Body of pancreas (tissue), 4 donors: Measurements from ENCODE around the gene MIS18A. TPM values are rescaled to one million over a fixed set of nuclear protein-coding genes. Genes with fewer than 3 reads are reported as not detected.
"Not testable (repeated sequence)": the region's sequence is repeated elsewhere in the genome, so short reads cannot be mapped to it uniquely, and the experiment has no call there.

ENCODE experiments used
- ATAC-seq: fragments of 150-250 bp; one replicate; pipeline ENCODE4 v1.9.1; 2016
- DNase-seq, 4 donors: peaks; one replicate each; pipeline ENCODE4 v3.0.0-alpha.2; 2019
- H3K27ac ChIP-seq, 4 donors: fragments of 200-600 bp; sonication (generic); 1 replicate in 3 of 4; 2 replicates in 1 of 4; pipeline versions ENCODE4 v1.5.1 to v1.6.1; 2016 to 2019; ENCODE audit warnings: mild to moderate bottlenecking in 1 of 4, mixed read lengths in 1 of 4, moderate library complexity in 1 of 4
- H3K27me3 ChIP-seq, 2 donors: fragments of 200-600 bp; sonication (generic); one replicate each; pipeline ENCODE4 v1.6.0; 2016; ENCODE audit warnings: mild to moderate bottlenecking in 1 of 2
- H3K36me3 ChIP-seq, 2 donors: fragments of 200-600 bp; sonication (generic); replicated peaks in 1 of 2; 2 replicates each; pipeline ENCODE4 v1.5.1; 2016; ENCODE audit warnings: low read depth in 2 of 2; ENCODE audit not compliant: insufficient read depth in 1 of 2
- H3K4me1 ChIP-seq: fragments of 200-600 bp; sonication (generic); one replicate; pipeline ENCODE4 v1.6.0; 2016
- H3K4me3 ChIP-seq, 2 donors: fragments of 200-600 bp; sonication (generic); 1 replicate in 1 of 2; 2 replicates in 1 of 2; pipeline ENCODE4 v1.5.1; 2016 to 2019
- H3K9me3 ChIP-seq, 3 donors: fragments of 200-600 bp; sonication (generic); 1 replicate in 2 of 3; 2 replicates in 1 of 3; pipeline ENCODE4 v1.5.1; 2016
- POLR2A ChIP-seq, 3 donors: fragments of 450-650 bp; IDR thresholded peaks; one replicate each; pipeline ENCODE4 v1.6.1; 2016; ENCODE audit warnings: antibody characterized with exemption in 3 of 3, mild to moderate bottlenecking in 2 of 3
- WGBS, 2 donors: methylation state at CpG; one replicate each; pipeline ENCODE4 v1.1.5; 2017; 5-methylcytosine and 5-hydroxymethylcytosine counted together
- intact Hi-C: fragments of 100-400 bp; cut with DNase I; formaldehyde crosslinking; loops from one replicate; pipeline ENCODE4 v1.15.1; 2023
- total RNA-seq, 2 donors: library from RNA; depleted of rRNA; stranded (reverse); fragments of >200 nt; gene quantifications; one replicate each; pipeline ENCODE4 v1.1.0, GENCODE V29; 2016
- TF ChIP-seq, protein P1 (sequence below), 7 experiments: fragments of 450-650 bp in 4 of 7; fragments of 200-600 bp in 3 of 7; sonication (generic) in 3 of 7; IDR thresholded peaks; one replicate each; pipeline ENCODE4 v1.5.1; 2016 to 2019; ENCODE audit warnings: antibody characterized with exemption in 7 of 7

Gene MIS18A
- total RNA-seq, 2 donors from 2014 or later, result 4.3 to 5.2 TPM

DNA sequence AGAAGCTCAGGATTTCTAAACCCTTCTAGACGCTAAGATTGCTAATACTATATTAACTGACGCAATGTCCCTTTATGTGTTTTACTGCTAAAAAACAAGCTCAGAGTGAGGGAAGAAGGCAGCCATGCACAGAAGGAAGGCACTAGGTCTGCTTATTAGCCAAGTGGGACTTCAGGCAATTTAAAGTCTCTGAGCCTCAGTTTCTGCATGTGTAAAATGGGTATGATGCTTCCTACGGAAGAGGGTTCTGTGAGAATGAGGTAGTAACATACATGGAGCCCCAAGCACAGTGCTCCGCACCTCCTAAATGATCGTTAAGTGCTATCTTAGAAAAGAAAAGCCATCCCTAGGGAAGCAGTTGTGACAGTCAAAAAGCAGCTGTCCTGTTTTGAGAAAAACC lies 16.9 kb downstream of the MIS18A start:
- Histone ChIP-seq H3K27ac (no peak overlapping the region), H3K9me3 (no peaks in the 10 kb centered on the region), H3K36me3 (no peaks in the 10 kb centered on the region), H3K4me1 (peaks cover 16% of the 10 kb centered on the region), H3K27me3 (no peaks in the 10 kb centered on the region), H3K4me3 (no peak overlapping the region)
- WGBS, 2 donors, result 86 to 96% methylated on average over 5 of the region's 5 CpGs
- no peak for TF ChIP-seq POLR2A (IDR thresholded peaks at IDR 0.05)
- TF ChIP-seq, protein P1, sequence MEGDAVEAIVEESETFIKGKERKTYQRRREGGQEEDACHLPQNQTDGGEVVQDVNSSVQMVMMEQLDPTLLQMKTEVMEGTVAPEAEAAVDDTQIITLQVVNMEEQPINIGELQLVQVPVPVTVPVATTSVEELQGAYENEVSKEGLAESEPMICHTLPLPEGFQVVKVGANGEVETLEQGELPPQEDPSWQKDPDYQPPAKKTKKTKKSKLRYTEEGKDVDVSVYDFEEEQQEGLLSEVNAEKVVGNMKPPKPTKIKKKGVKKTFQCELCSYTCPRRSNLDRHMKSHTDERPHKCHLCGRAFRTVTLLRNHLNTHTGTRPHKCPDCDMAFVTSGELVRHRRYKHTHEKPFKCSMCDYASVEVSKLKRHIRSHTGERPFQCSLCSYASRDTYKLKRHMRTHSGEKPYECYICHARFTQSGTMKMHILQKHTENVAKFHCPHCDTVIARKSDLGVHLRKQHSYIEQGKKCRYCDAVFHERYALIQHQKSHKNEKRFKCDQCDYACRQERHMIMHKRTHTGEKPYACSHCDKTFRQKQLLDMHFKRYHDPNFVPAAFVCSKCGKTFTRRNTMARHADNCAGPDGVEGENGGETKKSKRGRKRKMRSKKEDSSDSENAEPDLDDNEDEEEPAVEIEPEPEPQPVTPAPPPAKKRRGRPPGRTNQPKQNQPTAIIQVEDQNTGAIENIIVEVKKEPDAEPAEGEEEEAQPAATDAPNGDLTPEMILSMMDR (IDR thresholded peaks at IDR 0.05), result no peak
- intact Hi-C loops, result no loop called here
- DNase-seq, result no peak
- ATAC-seq, result no peak

DNA sequence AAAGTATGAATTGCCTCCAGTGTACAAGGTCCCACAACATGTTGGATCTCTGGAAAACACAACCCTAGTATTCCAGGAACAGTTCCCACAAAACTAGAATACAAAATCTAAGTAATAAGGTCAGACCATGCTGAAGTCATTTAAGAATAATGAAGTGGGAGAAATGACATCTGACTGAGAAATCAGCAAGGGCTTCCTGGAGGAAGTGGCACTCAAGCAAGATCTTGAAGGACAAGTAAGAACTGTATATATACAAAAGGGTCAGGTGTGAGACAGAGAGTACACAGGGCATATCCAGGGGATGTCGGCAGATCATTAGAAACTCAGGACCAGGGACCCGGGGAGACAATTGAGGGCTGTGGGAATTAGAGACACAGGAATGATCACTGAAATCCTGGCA lies 18.7 kb downstream of the MIS18A start:
- Histone ChIP-seq H3K4me1 (peaks cover 25% of the 10 kb centered on the region), H3K9me3 (no peaks in the 10 kb centered on the region), H3K36me3 (no peaks in the 10 kb centered on the region), H3K27me3 (no peaks in the 10 kb centered on the region), H3K4me3 (no peak overlapping the region), H3K27ac (no peak overlapping the region)
- DNase-seq, result no peak
- intact Hi-C loops, result no loop called here
- WGBS, 2 donors, result 73 to 77% methylated on average over 2 of the region's 2 CpGs
- TF ChIP-seq, protein P1 (IDR thresholded peaks at IDR 0.05), result no peak
- TF ChIP-seq POLR2A (IDR thresholded peaks at IDR 0.05), result no peak
- ATAC-seq, result no peak

DNA sequence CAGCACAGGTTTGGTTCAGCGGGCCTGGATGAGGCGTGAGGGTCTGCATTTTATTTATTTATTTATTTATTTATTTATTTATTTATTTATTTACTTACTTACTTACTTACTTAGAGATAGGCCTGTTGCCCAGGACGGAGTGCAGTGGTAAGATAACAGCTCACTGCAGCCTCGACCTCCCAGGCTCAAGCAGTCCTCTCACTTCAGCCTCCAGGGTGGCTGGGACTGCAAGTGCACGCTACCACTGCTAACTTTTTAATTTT lies 20.1 kb downstream of the MIS18A start:
- H3K4me1 ChIP-seq, result peaks cover 25% of the 10 kb centered on the region
- H3K4me3 ChIP-seq, ATAC-seq, H3K27ac ChIP-seq, DNase-seq, H3K36me3 ChIP-seq, H3K9me3 ChIP-seq, H3K27me3 ChIP-seq: not testable (repeated sequence)
- intact Hi-C loops, result loop anchor here (2.0 to 5.0 kb wide), 2 partner anchors 396 to 472 kb away; no protein-coding TSS in a partner anchor
- WGBS, 2 donors, result 42 to 57% methylated on average over 5 of the region's 5 CpGs

DNA sequence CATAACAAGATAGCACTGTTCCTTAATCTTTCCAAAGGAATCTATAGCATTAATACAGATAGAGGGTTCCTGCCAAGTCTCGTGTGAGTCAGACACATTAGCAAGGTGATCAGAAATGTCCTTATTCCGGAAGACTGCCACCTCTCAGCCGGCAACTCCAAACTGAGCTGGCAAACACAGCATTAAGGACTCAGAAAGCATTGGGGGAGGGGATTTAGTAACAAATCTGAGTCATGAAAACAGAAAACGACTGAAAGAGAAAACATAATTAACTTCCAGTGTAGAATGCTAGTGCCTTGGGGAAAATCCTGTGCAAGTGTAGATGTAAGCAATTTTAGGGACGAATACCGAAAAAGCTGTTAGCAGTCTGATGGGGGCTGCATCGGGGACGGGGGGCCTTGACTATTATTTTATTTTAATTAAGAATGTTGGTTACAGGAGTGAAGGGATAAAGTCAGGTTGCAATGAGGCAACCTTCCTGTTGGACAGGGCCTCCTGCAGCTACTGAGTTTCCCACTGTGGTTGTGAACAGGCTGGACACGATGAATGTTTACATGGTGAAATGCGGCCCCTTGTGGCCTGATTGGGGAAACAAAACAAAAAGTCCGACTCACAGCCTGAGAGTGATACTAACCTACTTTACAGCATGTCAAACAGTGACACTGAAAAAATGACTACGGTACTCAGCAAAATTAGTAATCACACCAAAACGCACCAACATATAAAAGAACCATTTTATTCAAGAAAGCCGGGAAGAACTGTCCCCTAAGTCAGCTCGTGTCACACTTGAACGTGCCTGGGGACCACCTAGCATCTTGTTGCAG lies 20.7 kb downstream of the MIS18A start:
- WGBS, 2 donors, result 29 to 34% methylated on average over 16 of the region's 16 CpGs

DNA sequence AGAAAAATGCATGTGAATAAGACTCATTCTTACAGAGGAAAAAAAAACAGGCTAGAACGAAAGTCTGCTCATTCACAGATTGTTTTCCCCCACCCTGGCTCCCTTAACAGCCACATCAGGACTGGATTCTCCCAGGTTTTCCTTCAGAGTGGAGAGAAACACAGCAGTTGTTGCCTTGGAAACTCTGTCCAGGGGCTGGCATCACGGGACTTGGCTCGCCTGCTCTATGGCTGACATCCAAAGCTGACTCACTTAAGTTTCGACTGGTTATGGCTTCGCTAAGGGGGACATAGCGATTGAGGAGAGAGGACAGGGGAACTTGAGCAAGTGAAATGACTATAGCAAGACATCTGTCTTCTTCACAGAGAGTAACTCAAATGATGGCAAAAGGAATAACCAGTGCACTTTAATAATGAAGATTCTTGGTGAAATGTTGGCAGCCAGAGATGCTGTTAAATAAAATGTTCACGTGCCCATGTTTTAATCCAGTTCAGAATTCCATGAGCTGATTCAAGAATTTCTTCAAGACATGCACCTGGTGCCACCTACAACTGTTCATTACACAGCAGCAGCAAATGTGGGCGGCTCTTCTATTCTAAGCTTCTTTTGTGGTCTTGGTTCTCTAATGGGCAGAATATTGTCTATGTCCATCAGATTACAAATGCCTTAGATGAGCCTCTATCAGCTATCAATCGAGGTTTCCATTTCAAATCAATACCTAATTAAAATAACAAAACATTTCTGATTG lies 21.8 kb downstream of the MIS18A start:
- Histone ChIP-seq H3K4me1 (peaks cover 25% of the 10 kb centered on the region), H3K4me3 (no peak overlapping the region), H3K27me3 (no peaks in the 10 kb centered on the region), H3K9me3 (no peaks in the 10 kb centered on the region), H3K27ac (peak overlapping the region in 3 of 4 donors; percentile 32 to 59 (median 33)), H3K36me3 (no peaks in the 10 kb centered on the region)
- WGBS, 2 donors, result 24 to 28% methylated on average over 9 of the region's 9 CpGs
- ATAC-seq (peak; percentile 92), DNase-seq (peak; percentile 84 to 91 (median 90))
- TF ChIP-seq POLR2A (IDR thresholded peaks at IDR 0.05), result no peak
- TF ChIP-seq, protein P1 (IDR thresholded peaks at IDR 0.05), result no peak
- intact Hi-C loops, result loop anchor here (5.0 kb wide), 1 partner anchor 395 kb away; no protein-coding TSS in a partner anchor

More for the DNA sequence above, 20.7 kb downstream of the MIS18A start:
- Histone ChIP-seq H3K4me3 (no peak overlapping the region), H3K4me1 (peaks cover 25% of the 10 kb centered on the region), H3K27me3 (no peaks in the 10 kb centered on the region), H3K9me3 (no peaks in the 10 kb centered on the region), H3K27ac (peak overlapping the region in 1 of 4 donors; percentile 45), H3K36me3 (no peaks in the 10 kb centered on the region)
- TF ChIP-seq, protein P1 (IDR thresholded peaks at IDR 0.05), result peak; percentile 36 to 95 (median 91)
- no peak for TF ChIP-seq POLR2A (IDR thresholded peaks at IDR 0.05)
- DNase-seq (peak; percentile 84 to 87 (median 86)), ATAC-seq (peak; percentile 88)
- intact Hi-C loops, result loop anchor here (2.0 to 5.0 kb wide), 2 partner anchors 396 to 471 kb away; no protein-coding TSS in a partner anchor
